Ramos (cell line): ENCODE measurements around the gene RUNX2.

Source experiments
- in situ Hi-C: fragments of 300-500 bp; cut with MboI; formaldehyde crosslinking; loops from one replicate; pipeline ENCODE4 v1.14.3; 2022; ENCODE audit warnings: low sequenced_read_pairs; ENCODE audit not compliant: unreplicated experiment

RUNX2 gene

GRCh38 chr6:45606831-45607400 is 278.8 kb downstream of the RUNX2 start:
- in situ Hi-C loops, result no loop called here

GRCh38 chr6:45607798-45608197 is 279.7 kb downstream of the RUNX2 start:
- in situ Hi-C loops, result no loop called here

- in situ Hi-C loops, result no loop called here
These were observed 280.3 kb downstream of the RUNX2 start for GRCh38 chr6:45608252-45608913.

GRCh38 chr6:45609141-45609638 is 281.1 kb downstream of the RUNX2 start:
- in situ Hi-C loops, result no loop called here

- in situ Hi-C loops, result no loop called here
These were observed 282.2 kb downstream of the RUNX2 start for GRCh38 chr6:45610374-45610773.

- in situ Hi-C loops, result no loop called here
These were observed 282.7 kb downstream of the RUNX2 start for GRCh38 chr6:45610832-45611231.

GRCh38 chr6:45611491-45611890 is 283.4 kb downstream of the RUNX2 start:
- in situ Hi-C loops, result no loop called here

GRCh38 chr6:45613656-45614055 is 285.5 kb downstream of the RUNX2 start:
- in situ Hi-C loops, result no loop called here

- in situ Hi-C loops, result no loop called here
These were observed 286.6 kb downstream of the RUNX2 start for GRCh38 chr6:45614488-45615285.

- in situ Hi-C loops, result no loop called here
These were observed 288.1 kb downstream of the RUNX2 start for GRCh38 chr6:45616209-45616608.

- in situ Hi-C loops, result no loop called here
These were observed 289.3 kb downstream of the RUNX2 start for GRCh38 chr6:45617441-45617840.

- in situ Hi-C loops, result no loop called here
These were observed 290.1 kb downstream of the RUNX2 start for GRCh38 chr6:45618259-45618658.

GRCh38 chr6:45619211-45619760 is 291.2 kb downstream of the RUNX2 start:
- in situ Hi-C loops, result no loop called here

- in situ Hi-C loops, result no loop called here
These were observed 291.9 kb downstream of the RUNX2 start for GRCh38 chr6:45619994-45620471.

- in situ Hi-C loops, result no loop called here
These were observed 296.1 kb downstream of the RUNX2 start for GRCh38 chr6:45624228-45624627.

GRCh38 chr6:45625191-45625664 is 297.1 kb downstream of the RUNX2 start:
- in situ Hi-C loops, result no loop called here

GRCh38 chr6:45626087-45626891 is 298.2 kb downstream of the RUNX2 start:
- in situ Hi-C loops, result no loop called here

- in situ Hi-C loops, result no loop called here
These were observed 302.2 kb downstream of the RUNX2 start for GRCh38 chr6:45630314-45630713.

GRCh38 chr6:45630801-45631200 is 302.7 kb downstream of the RUNX2 start:
- in situ Hi-C loops, result no loop called here

- in situ Hi-C loops, result no loop called here
These were observed 303.3 kb downstream of the RUNX2 start for GRCh38 chr6:45631396-45631795.
